ENCODE data around the gene IL12B. TPM values are rescaled to one million over a fixed set of nuclear protein-coding genes. Genes with fewer than 3 reads are reported as not detected.

IL12B gene
- total RNA-seq (2022; extraction: Qiagen RNA extraction) = 0.06 to 0.14 TPM (median 0.08 TPM) in 3 of 5 replicates, not detected in the others

DNA sequence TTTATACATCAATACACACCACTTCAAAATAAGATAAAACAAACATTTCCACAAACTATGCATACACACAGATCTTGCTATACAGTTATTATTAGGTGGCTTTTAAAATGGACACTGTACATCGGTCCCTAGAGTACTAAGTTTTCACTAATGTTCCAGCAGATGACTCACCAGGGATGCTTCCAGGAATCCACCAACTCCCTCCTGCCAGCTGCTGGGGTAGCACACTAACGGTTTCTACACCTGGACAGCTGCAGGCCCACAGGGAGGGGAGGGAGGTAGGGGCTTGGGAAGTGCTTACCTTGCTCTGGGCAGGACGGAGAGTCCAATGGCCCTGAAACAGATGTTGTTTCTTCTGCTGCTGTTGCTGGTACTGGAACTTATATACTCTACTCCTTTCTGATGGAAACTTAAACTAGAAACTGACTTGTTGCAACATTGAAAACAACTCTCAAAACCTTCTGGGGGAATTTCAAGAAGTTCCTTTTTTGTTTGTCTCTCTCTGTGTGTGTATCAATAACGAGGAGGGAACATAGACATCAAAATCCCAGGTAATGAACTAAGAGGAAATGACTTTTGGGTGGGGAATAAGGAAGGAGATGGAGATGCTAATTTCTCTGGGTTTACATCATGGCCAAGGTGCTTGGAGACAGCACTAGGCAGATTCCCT is at the start of gene IL12B:
IL12B (minus strand) TSS at position 357 of the 670 bp plus-strand sequence. CDS start 3,705 bp downstream, outside the sequence.

Other genes starting within 250 kb of the IL12B start
- gene EBF1, start 230.6 kb downstream of the IL12B start, total RNA-seq (2022; extraction: Qiagen RNA extraction) = 0.35 to 1.0 TPM (median 0.51 TPM) in 5 replicates
- gene RNF145, start 120.9 kb downstream of the IL12B start, total RNA-seq (2022; extraction: Qiagen RNA extraction) = 138 to 147 TPM (median 144 TPM) in 5 replicates
- 33.6 to 39.4 TPM (median 34.4 TPM) in 5 replicates for gene UBLCP1, start 67.2 kb downstream of the IL12B start, total RNA-seq (2022; extraction: Qiagen RNA extraction)

Data from A549 treated with Mapracorat at 1 μM for 4 hours (cell line).